GM12878 (cell line): ENCODE results near the gene PPBP. TPM values are rescaled to one million over a fixed set of nuclear protein-coding genes. Genes with fewer than 3 reads are reported as not detected.

Experiments
- ATAC-seq: fragments of 200-7000 bp; cut with Tn5 transposase; 3 replicates; pipeline ENCODE4 v1.9.1; 2020; ENCODE audit warnings: mild to moderate bottlenecking, moderate library complexity
- BruUV-seq: library from RNA; stranded (reverse); fragments of 400-500 nt; replicated peaks from 2 replicates; lab custom pipeline; 2021; lab: Mats Ljungman, UMichigan
- CTCF ChIA-PET: fragments of 300-600 bp; sonication (Branson Sonifier 250); formaldehyde crosslinking; extraction: SDS; loops from one replicate; lab custom pipeline; 2021; ENCODE audit warnings: inconsistent platforms; lab: Yijun Ruan, JAX
- POLR2A ChIA-PET: fragments of 350-600 bp; formaldehyde crosslinking; extraction: SDS; loops from one replicate; lab custom pipeline; 2021; ENCODE audit warnings: inconsistent platforms; lab: Charles Lee
- RAD21 ChIA-PET: fragments of 300-600 bp; sonication (Branson Sonifier 250); formaldehyde crosslinking; loops from one replicate; lab custom pipeline; 2023; ENCODE audit warnings: antibody characterized with exemption; ENCODE audit not compliant: unreplicated experiment; lab: Charles Lee
- SMC1A ChIA-PET: fragments of 300-600 bp; sonication (Branson Sonifier 250); formaldehyde crosslinking; loops from one replicate; lab custom pipeline; 2023; ENCODE audit not compliant: unreplicated experiment, uncharacterized antibody; lab: Charles Lee
- DNase-seq: peaks from one replicate; pipeline ENCODE4 v3.0.0-alpha.2; 2011; ENCODE audit warnings: low read depth, low spot score
- FAIRE-seq: peaks from 3 replicates; lab custom pipeline; 2011; peaks lifted over from hg19 to GRCh38; lab: Jason Lieb, UNC
- H2AFZ ChIP-seq: 2 replicates; pipeline ENCODE4 v1.6.0; 2011; ENCODE audit warnings: low read depth, low read length, control low read depth; ENCODE audit not compliant: control insufficient read depth
- H3K27ac ChIP-seq: 2 replicates; pipeline ENCODE4 v1.5.1; 2011; ENCODE audit warnings: control low read depth; ENCODE audit not compliant: control insufficient read depth, insufficient read depth
- H3K27me3 ChIP-seq, 2 experiments: replicated peaks in 1 of 2; 2 replicates each; pipeline versions ENCODE4 v1.6.0 to v1.6.1; 2011; ENCODE audit warnings: low read length in 1 of 2; ENCODE audit not compliant: control insufficient read depth in 2 of 2, insufficient read depth in 2 of 2
- H3K36me3 ChIP-seq, 2 experiments: 2 replicates each; pipeline ENCODE4 v1.5.1; 2011; ENCODE audit warnings: low read length in 1 of 2; ENCODE audit not compliant: control insufficient read depth in 2 of 2, insufficient read depth in 2 of 2
- H3K4me1 ChIP-seq: 2 replicates; pipeline ENCODE4 v1.6.1; 2011; ENCODE audit warnings: mild to moderate bottlenecking, low read length, moderate library complexity, mixed read lengths; ENCODE audit not compliant: control insufficient read depth, insufficient read depth
- H3K4me2 ChIP-seq: 2 replicates; pipeline ENCODE4 v1.6.0; 2011; ENCODE audit warnings: control low read depth; ENCODE audit not compliant: control insufficient read depth, insufficient read depth
- H3K4me3 ChIP-seq: fragments of 200-600 bp; sonication (generic); 2 replicates; pipeline ENCODE4 v1.5.1; 2016
- H3K79me2 ChIP-seq: 2 replicates; pipeline ENCODE4 v1.6.0; 2011; ENCODE audit warnings: low read length; ENCODE audit not compliant: control insufficient read depth, insufficient read depth
- H3K9ac ChIP-seq: 2 replicates; pipeline ENCODE4 v1.8.0; 2011; ENCODE audit warnings: low read length, control low read depth, mixed read lengths; ENCODE audit not compliant: control insufficient read depth, insufficient read depth
- H3K9me3 ChIP-seq: replicated peaks from 3 replicates; pipeline ENCODE4 v1.5.1; 2011; ENCODE audit warnings: mild to moderate bottlenecking, low read length; ENCODE audit not compliant: control insufficient read depth, insufficient read depth
- H4K20me1 ChIP-seq: 2 replicates; pipeline ENCODE4 v1.6.0; 2011; ENCODE audit not compliant: control insufficient read depth, insufficient read depth
- CHD1 ChIP-seq: IDR thresholded peaks from 2 replicates; pipeline ENCODE4 v1.6.1; 2012; ENCODE audit warnings: low read depth, low read length, improper control_type of control experiment
- ETV6 ChIP-seq, 2 experiments: fragments of 450-650 bp in 1 of 2; IDR thresholded peaks in 1 of 2; conservative IDR thresholded peaks in 1 of 2; 2 replicates each; pipeline ENCODE4 v1.6.1; 2014; ENCODE audit warnings: antibody characterized with exemption in 1 of 2, borderline replicate concordance in 1 of 2, low read depth in 1 of 2, mild to moderate bottlenecking in 1 of 2, moderate library complexity in 1 of 2
- HCFC1 ChIP-seq: fragments of 150-350 bp; IDR thresholded peaks from 2 replicates; pipeline ENCODE4 v1.6.1; 2014; ENCODE audit warnings: low read length
- KDM1A ChIP-seq: fragments of 200-600 bp; sonication (generic); IDR thresholded peaks from 2 replicates; pipeline ENCODE4 v1.6.1; 2016; ENCODE audit warnings: borderline replicate concordance
- LARP7 ChIP-seq: fragments of 450-650 bp; IDR thresholded peaks from 2 replicates; pipeline ENCODE4 v1.6.1; 2017; ENCODE audit warnings: mild to moderate bottlenecking
- MTA3 ChIP-seq: IDR thresholded peaks from 2 replicates; pipeline ENCODE4 v1.6.1; 2012; ENCODE audit warnings: low read length, inconsistent platforms, borderline replicate concordance
- NR2C2 ChIP-seq: IDR thresholded peaks from 2 replicates; pipeline ENCODE4 v1.6.1; 2011; ENCODE audit warnings: borderline replicate concordance, low read depth; ENCODE audit not compliant: control insufficient read depth, insufficient read length
- RAD51 ChIP-seq: fragments of 450-650 bp; IDR thresholded peaks from 2 replicates; pipeline ENCODE4 v1.6.1; 2016; ENCODE audit warnings: moderate library complexity, mild to moderate bottlenecking, inconsistent platforms
- SIN3A ChIP-seq: IDR thresholded peaks from 2 replicates; pipeline ENCODE4 v1.6.1; 2012; ENCODE audit warnings: low read depth, low read length, improper control_type of control experiment
- SIX5 ChIP-seq: IDR thresholded peaks from 2 replicates; pipeline ENCODE4 v1.6.1; 2011; ENCODE audit warnings: mild to moderate bottlenecking, low read depth, low read length, moderate library complexity; ENCODE audit not compliant: severe bottlenecking
- SREBF2 ChIP-seq: IDR thresholded peaks from 2 replicates; pipeline ENCODE4 v1.6.1; 2012; ENCODE audit warnings: mild to moderate bottlenecking, low read length
- TCF7 ChIP-seq: IDR thresholded peaks from 2 replicates; pipeline ENCODE4 v1.6.1; 2014; ENCODE audit warnings: antibody characterized with exemption, borderline replicate concordance
- ZNF274 ChIP-seq: IDR thresholded peaks from one replicate; pipeline ENCODE4 v1.8.0; 2011; ENCODE audit not compliant: insufficient read length, insufficient read depth
- ZNF622 ChIP-seq: fragments of 450-650 bp; IDR thresholded peaks from 2 replicates; pipeline ENCODE4 v1.6.1; 2017; ENCODE audit warnings: mild to moderate bottlenecking, inconsistent platforms
- WGBS: methylation state at CpG from one replicate; pipeline ENCODE4 v1.1.6; 2016; ENCODE audit warnings: low lambda C conversion rate; ENCODE audit not compliant: insufficient replicate concordance, insufficient coverage; ENCODE audit errors: missing lambda C conversion rate; 5-methylcytosine and 5-hydroxymethylcytosine counted together
- in situ Hi-C: fragments of 300-500 bp; cut with MboI; formaldehyde crosslinking; loops from 9 replicates; pipeline ENCODE4 v1.14.3; 2018; ENCODE audit warnings: mixed read lengths
- intact Hi-C: fragments of 100-400 bp; cut with micrococcal nuclease; formaldehyde crosslinking; loops from one replicate; pipeline ENCODE4 v1.14.2; 2022; ENCODE audit not compliant: unreplicated experiment
- polyA plus RNA-seq, 11 experiments: library from polyadenylated mRNA; depleted of rRNA in 4 of 11; unstranded in 6 of 11; stranded (reverse) in 5 of 11; fragments of >200 nt; fragmentation: Nextera tagmentation in 4 of 11; fragmentation: Illumina TruSeq in 1 of 11; extraction: Ambion mirVana in 4 of 11; extraction: Trizol in 1 of 11; gene quantifications; 1 replicate in 1 of 11; 2 replicates in 10 of 11; pipeline versions ENCODE4 v1.2.1 to v1.2.3, GENCODE V29; 2011 to 2016; ENCODE audit warnings: inconsistent platforms in 2 of 11, missing spikeins in 2 of 11, low read depth in 1 of 11
- total RNA-seq, 4 experiments: library from RNA; depleted of rRNA in 3 of 4; stranded (reverse); fragments of >200 nt in 3 of 4; fragmentation: Illumina TruSeq in 1 of 4; extraction: Trizol in 1 of 4; gene quantifications; 2 replicates each; pipeline versions ENCODE4 v1.2.1 to v1.2.3, GENCODE V29; 2013 to 2021
- TF ChIP-seq, protein P1 (sequence below): fragments of 450-650 bp; IDR thresholded peaks from 2 replicates; pipeline ENCODE4 v1.6.1; 2016; ENCODE audit warnings: mild to moderate bottlenecking, moderate library complexity, borderline replicate concordance
- TF ChIP-seq, protein P2 (sequence below): fragments of 450-650 bp; IDR thresholded peaks from 2 replicates; pipeline ENCODE4 v1.6.1; 2014; ENCODE audit warnings: mild to moderate bottlenecking
- TF ChIP-seq, protein P3 (sequence below): fragments of 450-650 bp; IDR thresholded peaks from 2 replicates; pipeline ENCODE4 v1.6.1; 2018; ENCODE audit warnings: mild to moderate bottlenecking, low read depth, moderate library complexity; ENCODE audit not compliant: partially characterized antibody

Gene PPBP
- total and polyA plus RNA-seq, 10 of the 15 experiments (the other 5 are each of a cell fraction or from before 2014, with no cell fraction given) = not detected

DNA sequence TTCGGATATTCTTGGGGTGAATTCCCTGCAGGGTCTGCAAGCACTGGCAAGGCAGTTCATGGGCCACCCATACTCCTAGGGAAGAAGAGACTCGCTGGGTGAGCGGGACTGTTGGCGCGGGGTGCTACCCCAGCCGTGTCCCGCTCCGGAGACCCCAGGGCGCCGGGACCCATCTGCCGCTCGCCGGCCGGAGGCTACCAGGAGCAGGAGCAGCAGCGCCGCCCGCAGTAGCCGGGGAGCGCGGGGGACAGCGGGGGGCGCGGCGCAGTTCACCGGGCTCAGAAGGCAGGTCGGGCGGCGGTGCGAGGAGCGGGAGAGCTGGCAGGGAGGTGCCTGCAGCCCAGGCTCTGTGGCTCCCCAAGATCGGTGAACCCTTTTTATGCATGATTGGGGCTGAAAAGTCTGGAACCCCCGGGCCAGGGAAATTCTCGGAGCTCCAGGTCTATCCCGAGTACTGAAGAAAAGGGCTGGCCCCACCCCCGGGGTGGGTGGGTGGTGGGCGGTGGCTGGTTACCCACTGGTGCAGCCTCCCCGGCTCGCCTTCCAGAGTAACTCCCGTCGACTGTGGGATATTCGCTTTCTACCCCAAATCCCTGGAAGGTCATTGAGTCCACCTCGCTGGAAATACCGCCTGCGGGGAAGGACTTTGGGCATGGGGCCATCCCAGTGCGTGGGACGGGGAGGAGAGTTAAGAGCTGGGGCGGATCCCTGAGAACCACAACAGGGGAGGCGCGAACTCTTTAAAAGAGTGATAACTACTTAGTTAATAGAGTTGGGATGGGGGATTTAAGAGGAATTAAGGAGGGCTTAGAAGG lies 43.7 kb downstream of the PPBP start:
- no peak overlapping the region for H2AFZ ChIP-seq
- no peaks in the 10 kb centered on the region for H4K20me1 ChIP-seq
- H3K4me3 ChIP-seq = no peak overlapping the region
- DNase-seq (no peak), ATAC-seq (no peak), FAIRE-seq (no peak)
- intact Hi-C loops = no loop called here
- ChIA-PET CTCF (interaction anchor here (1.2 kb wide), 1 partner anchor 21 kb away, joined by 3 read pairs; no protein-coding TSS in a partner anchor), RAD21 (no interaction called here), POLR2A (no interaction called here), SMC1A (no interaction called here)
- H3K9me3 ChIP-seq = no peaks in the 10 kb centered on the region
- H3K9ac ChIP-seq = no peak overlapping the region
- WGBS = 38% methylated on average over 32 of the region's 49 CpGs
- no peaks in the 10 kb centered on the region for H3K79me2 ChIP-seq
- no peak overlapping the region for H3K4me2 ChIP-seq
- no peak overlapping the region for H3K27ac ChIP-seq
- no peaks in the 10 kb centered on the region for H3K4me1 ChIP-seq
- no TSS peak for BruUV-seq
- H3K27me3 ChIP-seq = peaks cover 0 to 2% of the 10 kb centered on the region in 2 experiments; a peak in 3 of 4 replicates
- in situ Hi-C loops = no loop called here
- no peaks in the 10 kb centered on the region for H3K36me3 ChIP-seq
- TF ChIP-seq MTA3 (no peak), RAD51 (no peak), ETV6 (conservative IDR thresholded peaks at IDR 0.05 in 1 of 2, IDR thresholded peaks at IDR 0.05 in 1 of 2; ENCODE audit: borderline replicate concordance in 1 of 2, low read depth in 1 of 2) (no peak), CHD1 (no peak), LARP7 (no peak), ZNF274 (no peak), SREBF2 (no peak), NR2C2 (no peak), HCFC1 (no peak), KDM1A (no peak), TCF7 (no peak), SIN3A (no peak), ZNF622 (no peak), SIX5 (no peak)
- TF ChIP-seq, protein P1, sequence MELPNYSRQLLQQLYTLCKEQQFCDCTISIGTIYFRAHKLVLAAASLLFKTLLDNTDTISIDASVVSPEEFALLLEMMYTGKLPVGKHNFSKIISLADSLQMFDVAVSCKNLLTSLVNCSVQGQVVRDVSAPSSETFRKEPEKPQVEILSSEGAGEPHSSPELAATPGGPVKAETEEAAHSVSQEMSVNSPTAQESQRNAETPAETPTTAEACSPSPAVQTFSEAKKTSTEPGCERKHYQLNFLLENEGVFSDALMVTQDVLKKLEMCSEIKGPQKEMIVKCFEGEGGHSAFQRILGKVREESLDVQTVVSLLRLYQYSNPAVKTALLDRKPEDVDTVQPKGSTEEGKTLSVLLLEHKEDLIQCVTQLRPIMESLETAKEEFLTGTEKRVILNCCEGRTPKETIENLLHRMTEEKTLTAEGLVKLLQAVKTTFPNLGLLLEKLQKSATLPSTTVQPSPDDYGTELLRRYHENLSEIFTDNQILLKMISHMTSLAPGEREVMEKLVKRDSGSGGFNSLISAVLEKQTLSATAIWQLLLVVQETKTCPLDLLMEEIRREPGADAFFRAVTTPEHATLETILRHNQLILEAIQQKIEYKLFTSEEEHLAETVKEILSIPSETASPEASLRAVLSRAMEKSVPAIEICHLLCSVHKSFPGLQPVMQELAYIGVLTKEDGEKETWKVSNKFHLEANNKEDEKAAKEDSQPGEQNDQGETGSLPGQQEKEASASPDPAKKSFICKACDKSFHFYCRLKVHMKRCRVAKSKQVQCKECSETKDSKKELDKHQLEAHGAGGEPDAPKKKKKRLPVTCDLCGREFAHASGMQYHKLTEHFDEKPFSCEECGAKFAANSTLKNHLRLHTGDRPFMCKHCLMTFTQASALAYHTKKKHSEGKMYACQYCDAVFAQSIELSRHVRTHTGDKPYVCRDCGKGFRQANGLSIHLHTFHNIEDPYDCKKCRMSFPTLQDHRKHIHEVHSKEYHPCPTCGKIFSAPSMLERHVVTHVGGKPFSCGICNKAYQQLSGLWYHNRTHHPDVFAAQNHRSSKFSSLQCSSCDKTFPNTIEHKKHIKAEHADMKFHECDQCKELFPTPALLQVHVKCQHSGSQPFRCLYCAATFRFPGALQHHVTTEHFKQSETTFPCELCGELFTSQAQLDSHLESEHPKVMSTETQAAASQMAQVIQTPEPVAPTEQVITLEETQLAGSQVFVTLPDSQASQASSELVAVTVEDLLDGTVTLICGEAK = no peak
- TF ChIP-seq, protein P2, sequence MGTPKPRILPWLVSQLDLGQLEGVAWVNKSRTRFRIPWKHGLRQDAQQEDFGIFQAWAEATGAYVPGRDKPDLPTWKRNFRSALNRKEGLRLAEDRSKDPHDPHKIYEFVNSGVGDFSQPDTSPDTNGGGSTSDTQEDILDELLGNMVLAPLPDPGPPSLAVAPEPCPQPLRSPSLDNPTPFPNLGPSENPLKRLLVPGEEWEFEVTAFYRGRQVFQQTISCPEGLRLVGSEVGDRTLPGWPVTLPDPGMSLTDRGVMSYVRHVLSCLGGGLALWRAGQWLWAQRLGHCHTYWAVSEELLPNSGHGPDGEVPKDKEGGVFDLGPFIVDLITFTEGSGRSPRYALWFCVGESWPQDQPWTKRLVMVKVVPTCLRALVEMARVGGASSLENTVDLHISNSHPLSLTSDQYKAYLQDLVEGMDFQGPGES = no peak
- TF ChIP-seq, protein P3, sequence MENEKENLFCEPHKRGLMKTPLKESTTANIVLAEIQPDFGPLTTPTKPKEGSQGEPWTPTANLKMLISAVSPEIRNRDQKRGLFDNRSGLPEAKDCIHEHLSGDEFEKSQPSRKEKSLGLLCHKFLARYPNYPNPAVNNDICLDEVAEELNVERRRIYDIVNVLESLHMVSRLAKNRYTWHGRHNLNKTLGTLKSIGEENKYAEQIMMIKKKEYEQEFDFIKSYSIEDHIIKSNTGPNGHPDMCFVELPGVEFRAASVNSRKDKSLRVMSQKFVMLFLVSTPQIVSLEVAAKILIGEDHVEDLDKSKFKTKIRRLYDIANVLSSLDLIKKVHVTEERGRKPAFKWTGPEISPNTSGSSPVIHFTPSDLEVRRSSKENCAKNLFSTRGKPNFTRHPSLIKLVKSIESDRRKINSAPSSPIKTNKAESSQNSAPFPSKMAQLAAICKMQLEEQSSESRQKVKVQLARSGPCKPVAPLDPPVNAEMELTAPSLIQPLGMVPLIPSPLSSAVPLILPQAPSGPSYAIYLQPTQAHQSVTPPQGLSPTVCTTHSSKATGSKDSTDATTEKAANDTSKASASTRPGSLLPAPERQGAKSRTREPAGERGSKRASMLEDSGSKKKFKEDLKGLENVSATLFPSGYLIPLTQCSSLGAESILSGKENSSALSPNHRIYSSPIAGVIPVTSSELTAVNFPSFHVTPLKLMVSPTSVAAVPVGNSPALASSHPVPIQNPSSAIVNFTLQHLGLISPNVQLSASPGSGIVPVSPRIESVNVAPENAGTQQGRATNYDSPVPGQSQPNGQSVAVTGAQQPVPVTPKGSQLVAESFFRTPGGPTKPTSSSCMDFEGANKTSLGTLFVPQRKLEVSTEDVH = no peak
